LNCAP (cell line): ENCODE measurements around the gene TMEM266.

Source experiments
- CTCF ChIP-seq: fragments of 450-650 bp; IDR thresholded peaks from 2 replicates; pipeline ENCODE4 v1.5.1; 2017; ENCODE audit warnings: mild to moderate bottlenecking

TMEM266 gene

GRCh38 chr15:76105911-76106310, 46.1 kb downstream of the TMEM266 start:
- TF ChIP-seq CTCF, result no peak

- no peak for TF ChIP-seq CTCF
These were observed 47.4 kb downstream of the TMEM266 start for GRCh38 chr15:76107169-76107568.

- TF ChIP-seq CTCF, result no peak
These were observed 48.4 kb downstream of the TMEM266 start for GRCh38 chr15:76108021-76108723.

- no peak for TF ChIP-seq CTCF
These were observed 49.3 kb downstream of the TMEM266 start for GRCh38 chr15:76109046-76109445.

- TF ChIP-seq CTCF, result no peak
These were observed 54.8 kb downstream of the TMEM266 start for GRCh38 chr15:76114561-76114960.

- no peak for TF ChIP-seq CTCF
These were observed 56.5 kb downstream of the TMEM266 start for GRCh38 chr15:76116138-76116885.

- no peak for TF ChIP-seq CTCF
These were observed 57.4 kb downstream of the TMEM266 start for GRCh38 chr15:76117181-76117580.
